ENCODE results near the gene ADGRL3. TPM values are rescaled to one million over a fixed set of nuclear protein-coding genes. Genes with fewer than 3 reads are reported as not detected.

Gene ADGRL3
- polyA plus RNA-seq, 1 experiment = 0.01 TPM

DNA sequence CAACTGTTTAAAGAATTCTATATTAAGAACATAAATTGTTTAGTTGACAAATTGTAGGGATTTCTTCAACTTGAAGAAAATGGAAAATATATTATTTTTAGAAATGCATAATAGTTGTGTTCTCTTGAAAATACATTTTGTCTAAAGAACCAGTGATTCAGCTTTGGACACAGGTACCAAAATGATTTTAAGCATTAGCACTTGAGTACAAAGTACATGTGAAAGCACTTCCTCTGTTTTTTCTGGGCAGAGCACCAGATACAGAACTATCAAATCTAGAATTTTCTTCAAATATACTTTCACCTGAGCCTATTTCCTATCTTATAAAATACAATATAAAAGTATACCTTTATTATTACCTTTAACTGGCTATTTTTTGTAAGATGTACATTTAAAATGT lies 539.8 kb downstream of the ADGRL3 start:
- Histone ChIP-seq H3K27me3 (ENCODE audit: control insufficient read depth, insufficient read depth, low read length) (no peaks in the 10 kb centered on the region), H3K4me3 (ENCODE audit: low read depth, low read length) (no peak overlapping the region), H3K36me3 (ENCODE audit: control insufficient read depth, insufficient read depth, low read length) (no peaks in the 10 kb centered on the region)
- no peak for DNase-seq (ENCODE audit: low read depth)
- TF ChIP-seq, protein P1, sequence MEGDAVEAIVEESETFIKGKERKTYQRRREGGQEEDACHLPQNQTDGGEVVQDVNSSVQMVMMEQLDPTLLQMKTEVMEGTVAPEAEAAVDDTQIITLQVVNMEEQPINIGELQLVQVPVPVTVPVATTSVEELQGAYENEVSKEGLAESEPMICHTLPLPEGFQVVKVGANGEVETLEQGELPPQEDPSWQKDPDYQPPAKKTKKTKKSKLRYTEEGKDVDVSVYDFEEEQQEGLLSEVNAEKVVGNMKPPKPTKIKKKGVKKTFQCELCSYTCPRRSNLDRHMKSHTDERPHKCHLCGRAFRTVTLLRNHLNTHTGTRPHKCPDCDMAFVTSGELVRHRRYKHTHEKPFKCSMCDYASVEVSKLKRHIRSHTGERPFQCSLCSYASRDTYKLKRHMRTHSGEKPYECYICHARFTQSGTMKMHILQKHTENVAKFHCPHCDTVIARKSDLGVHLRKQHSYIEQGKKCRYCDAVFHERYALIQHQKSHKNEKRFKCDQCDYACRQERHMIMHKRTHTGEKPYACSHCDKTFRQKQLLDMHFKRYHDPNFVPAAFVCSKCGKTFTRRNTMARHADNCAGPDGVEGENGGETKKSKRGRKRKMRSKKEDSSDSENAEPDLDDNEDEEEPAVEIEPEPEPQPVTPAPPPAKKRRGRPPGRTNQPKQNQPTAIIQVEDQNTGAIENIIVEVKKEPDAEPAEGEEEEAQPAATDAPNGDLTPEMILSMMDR (IDR thresholded peaks at IDR 0.05; ENCODE audit: insufficient read depth, low read depth, low read length) = no peak
- ChIA-PET POLR2A (no interaction called here), CTCF (no interaction called here)

DNA sequence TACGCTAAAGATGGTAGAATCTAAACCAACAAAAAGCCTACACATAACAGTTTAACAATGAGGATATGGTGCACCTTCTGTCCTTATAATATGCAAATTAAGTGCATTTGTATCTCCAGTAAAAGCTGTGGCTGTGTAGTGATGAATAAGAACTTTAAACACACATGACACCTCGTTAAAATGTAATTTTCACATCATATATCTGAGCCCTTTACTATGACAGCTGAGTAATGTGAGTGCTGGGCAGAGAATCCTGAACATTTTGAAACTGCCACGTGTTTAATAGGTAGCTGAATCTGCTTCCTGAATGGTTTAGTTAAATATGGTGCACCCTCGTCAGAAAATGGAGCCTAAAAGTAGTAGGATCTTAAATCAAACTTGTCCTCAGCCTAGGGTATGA lies 540.8 kb downstream of the ADGRL3 start:
- Histone ChIP-seq H3K36me3 (ENCODE audit: control insufficient read depth, insufficient read depth, low read length) (no peaks in the 10 kb centered on the region), H3K27me3 (ENCODE audit: control insufficient read depth, insufficient read depth, low read length) (no peaks in the 10 kb centered on the region), H3K4me3 (ENCODE audit: low read depth, low read length) (no peak overlapping the region)
- no peak for DNase-seq (ENCODE audit: low read depth)
- ChIA-PET POLR2A (no interaction called here), CTCF (no interaction called here)
- TF ChIP-seq, protein P1 (IDR thresholded peaks at IDR 0.05; ENCODE audit: insufficient read depth, low read depth, low read length) = no peak

DNA sequence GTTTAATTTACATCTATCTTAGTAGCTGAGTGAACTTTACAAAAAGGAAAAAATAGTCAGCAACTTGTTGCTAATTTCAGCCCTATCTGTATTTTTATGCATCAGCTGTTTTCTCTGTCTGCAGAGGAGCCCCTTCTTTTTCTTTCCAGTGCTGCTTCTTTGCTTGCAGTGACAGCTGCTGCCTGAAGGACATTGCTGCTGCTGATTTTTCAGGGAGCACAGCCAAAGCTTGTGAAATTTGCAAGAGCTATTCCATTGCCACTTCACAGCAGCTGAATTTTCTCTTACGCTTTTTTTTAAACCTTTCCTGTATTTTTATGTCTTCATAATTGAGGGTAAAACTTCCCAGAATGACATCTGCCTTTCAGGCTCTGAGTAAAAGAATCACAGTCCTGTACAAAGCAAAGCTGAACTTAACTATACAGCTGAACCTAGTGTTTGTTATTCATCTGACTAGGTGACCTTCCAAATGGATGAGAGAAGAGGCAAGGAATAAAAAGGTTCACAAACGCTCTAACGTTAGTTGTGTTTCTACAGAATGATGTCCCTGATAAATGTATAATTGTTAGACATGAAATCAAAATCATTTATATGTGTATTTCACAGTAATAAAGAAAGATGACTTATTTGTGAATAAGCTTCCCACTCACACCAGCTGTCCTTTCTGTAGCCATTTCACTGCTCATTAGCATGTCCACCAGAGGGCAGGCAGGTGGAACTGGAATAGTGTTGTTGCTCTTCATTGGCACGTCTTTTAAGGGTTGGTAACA lies 541.4 kb downstream of the ADGRL3 start:
- Histone ChIP-seq H3K4me3 (ENCODE audit: low read depth, low read length) (no peak overlapping the region), H3K36me3 (ENCODE audit: control insufficient read depth, insufficient read depth, low read length) (no peaks in the 10 kb centered on the region), H3K27me3 (ENCODE audit: control insufficient read depth, insufficient read depth, low read length) (no peaks in the 10 kb centered on the region)
- TF ChIP-seq, protein P1 (IDR thresholded peaks at IDR 0.05; ENCODE audit: insufficient read depth, low read depth, low read length) = no peak
- POLR2A ChIA-PET = no interaction called here
- CTCF ChIA-PET = no interaction called here
- no peak for DNase-seq (ENCODE audit: low read depth)

DNA sequence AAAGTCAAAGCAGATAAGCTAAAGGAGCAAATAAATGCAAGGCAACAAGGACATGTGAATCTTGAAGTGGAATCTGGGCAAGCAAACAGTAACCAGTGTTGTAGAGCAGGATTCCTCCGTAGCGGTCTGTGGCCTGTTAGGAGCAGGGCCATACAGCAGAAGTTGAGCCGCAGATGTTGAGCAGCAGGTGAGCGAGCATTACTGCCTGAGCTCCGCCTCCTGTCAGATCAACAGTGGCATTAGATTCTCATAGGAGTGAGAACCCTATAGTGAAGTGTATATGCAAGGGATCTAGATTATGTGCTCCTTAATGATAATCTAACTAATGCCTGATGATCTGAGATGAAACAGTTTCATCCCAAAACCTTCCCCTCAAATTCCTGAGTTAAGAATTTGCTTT lies 550.7 kb downstream of the ADGRL3 start:
- Histone ChIP-seq H3K27me3 (ENCODE audit: control insufficient read depth, insufficient read depth, low read length) (no peaks in the 10 kb centered on the region), H3K36me3 (ENCODE audit: control insufficient read depth, insufficient read depth, low read length) (no peaks in the 10 kb centered on the region), H3K4me3 (ENCODE audit: low read depth, low read length) (no peak overlapping the region)
- CTCF ChIA-PET = no interaction called here
- no peak for DNase-seq (ENCODE audit: low read depth)
- TF ChIP-seq, protein P1 (IDR thresholded peaks at IDR 0.05; ENCODE audit: insufficient read depth, low read depth, low read length) = no peak
- POLR2A ChIA-PET = no interaction called here

DNA sequence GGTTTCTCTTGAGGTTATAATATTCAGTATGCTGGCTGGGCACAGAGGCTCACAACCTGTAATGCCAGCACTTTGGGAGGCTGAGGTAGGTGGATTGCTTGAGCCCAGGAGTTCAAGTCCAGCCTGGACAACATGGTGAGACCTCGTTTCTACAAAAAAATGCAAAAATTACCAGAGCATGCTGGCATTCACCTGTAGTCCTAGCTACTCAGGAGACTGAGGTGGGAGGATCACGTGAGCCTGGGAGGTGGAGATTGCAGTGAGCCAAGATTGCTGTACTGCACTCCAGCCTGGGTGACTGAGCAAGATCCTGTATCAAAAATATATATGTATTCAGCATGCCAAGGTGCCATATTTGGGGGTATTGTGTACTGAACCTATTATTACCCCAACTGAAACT lies 552.5 kb downstream of the ADGRL3 start:
- no peaks in the 10 kb centered on the region for H3K36me3 ChIP-seq (ENCODE audit: control insufficient read depth, insufficient read depth, low read length)
- DNase-seq (ENCODE audit: low read depth) = no peak
- no peaks in the 10 kb centered on the region for H3K27me3 ChIP-seq (ENCODE audit: control insufficient read depth, insufficient read depth, low read length)
- TF ChIP-seq, protein P1 (IDR thresholded peaks at IDR 0.05; ENCODE audit: insufficient read depth, low read depth, low read length) = no peak
- CTCF ChIA-PET = interaction anchor here (0.6 kb wide), 1 partner anchor 912 kb away, joined by 3 read pairs; no protein-coding TSS in a partner anchor
- POLR2A ChIA-PET = no interaction called here
- H3K4me3 ChIP-seq (ENCODE audit: low read depth, low read length) = no peak overlapping the region
